ENCODE results near the gene RFPL1.
"Not testable (repeated sequence)": the region's sequence is repeated elsewhere in the genome, so short reads cannot be mapped to it uniquely, and the experiment has no call there.

DNA sequence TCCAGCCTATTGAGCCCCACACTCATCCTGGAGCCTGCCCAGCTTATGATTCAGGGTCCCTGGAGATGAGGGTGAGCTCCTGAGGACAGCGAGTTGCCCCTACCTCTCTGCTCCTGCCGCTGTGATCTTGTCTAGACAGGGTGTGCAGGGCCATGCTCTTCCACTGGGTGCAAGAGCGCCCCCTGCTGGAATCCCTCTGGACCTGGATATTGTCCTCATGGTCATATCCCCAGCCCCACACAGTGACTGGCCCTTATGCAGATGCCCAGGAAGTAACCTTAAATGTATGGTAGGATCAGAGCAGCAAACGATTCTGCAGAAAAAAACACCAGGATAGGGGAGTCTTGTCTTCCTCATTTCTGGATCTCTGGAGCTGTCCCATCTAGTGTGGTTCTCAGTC, 25.6 kb upstream of the RFPL1 start:
- not testable (repeated sequence) for TF ChIP-seq POLR2A (IDR thresholded peaks at IDR 0.05)
- TF ChIP-seq, protein P1, sequence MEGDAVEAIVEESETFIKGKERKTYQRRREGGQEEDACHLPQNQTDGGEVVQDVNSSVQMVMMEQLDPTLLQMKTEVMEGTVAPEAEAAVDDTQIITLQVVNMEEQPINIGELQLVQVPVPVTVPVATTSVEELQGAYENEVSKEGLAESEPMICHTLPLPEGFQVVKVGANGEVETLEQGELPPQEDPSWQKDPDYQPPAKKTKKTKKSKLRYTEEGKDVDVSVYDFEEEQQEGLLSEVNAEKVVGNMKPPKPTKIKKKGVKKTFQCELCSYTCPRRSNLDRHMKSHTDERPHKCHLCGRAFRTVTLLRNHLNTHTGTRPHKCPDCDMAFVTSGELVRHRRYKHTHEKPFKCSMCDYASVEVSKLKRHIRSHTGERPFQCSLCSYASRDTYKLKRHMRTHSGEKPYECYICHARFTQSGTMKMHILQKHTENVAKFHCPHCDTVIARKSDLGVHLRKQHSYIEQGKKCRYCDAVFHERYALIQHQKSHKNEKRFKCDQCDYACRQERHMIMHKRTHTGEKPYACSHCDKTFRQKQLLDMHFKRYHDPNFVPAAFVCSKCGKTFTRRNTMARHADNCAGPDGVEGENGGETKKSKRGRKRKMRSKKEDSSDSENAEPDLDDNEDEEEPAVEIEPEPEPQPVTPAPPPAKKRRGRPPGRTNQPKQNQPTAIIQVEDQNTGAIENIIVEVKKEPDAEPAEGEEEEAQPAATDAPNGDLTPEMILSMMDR (IDR thresholded peaks at IDR 0.05 in 4 of 5, conservative IDR thresholded peaks at IDR 0.05 in 1 of 5), result peak; percentile 21 to 56 (median 33)

Measured in gastrocnemius medialis (tissue), 4 donors.